Activated CD4-positive, alpha-beta T cell treated with anti-CD3 and anti-CD28 coated beads, Interleukin-2, amount 50 U/mL, for 16 hours (primary cell): ENCODE results near the gene ADAMTS2.
A peak's percentile ranks its signal among the peaks of the same experiment; 100 is the strongest.

Experiments
- DNase-seq: peaks from one replicate; pipeline ENCODE4 v3.0.0-alpha.2; 2020

The ADAMTS2 gene

DNA sequence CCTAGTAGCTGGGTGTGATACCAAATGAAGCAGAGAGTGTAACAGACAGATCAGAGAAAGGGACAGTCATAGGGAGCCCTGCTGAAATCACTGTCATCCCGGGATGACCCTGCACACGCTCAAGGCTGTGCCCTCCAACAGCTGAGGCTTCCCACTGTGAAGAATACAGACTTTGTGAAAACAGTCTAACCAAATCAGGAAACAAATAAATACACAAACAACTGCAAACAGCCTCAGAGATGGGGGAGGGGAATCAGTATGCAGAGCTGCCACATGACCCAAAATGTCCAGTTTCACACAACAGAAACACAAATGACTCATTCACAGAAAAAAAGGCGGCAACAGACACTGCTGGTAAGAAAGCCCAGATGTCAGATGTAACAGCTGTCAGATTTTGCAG lies 101.9 kb downstream of the ADAMTS2 start:
- DNase-seq: peak; percentile 6

DNA sequence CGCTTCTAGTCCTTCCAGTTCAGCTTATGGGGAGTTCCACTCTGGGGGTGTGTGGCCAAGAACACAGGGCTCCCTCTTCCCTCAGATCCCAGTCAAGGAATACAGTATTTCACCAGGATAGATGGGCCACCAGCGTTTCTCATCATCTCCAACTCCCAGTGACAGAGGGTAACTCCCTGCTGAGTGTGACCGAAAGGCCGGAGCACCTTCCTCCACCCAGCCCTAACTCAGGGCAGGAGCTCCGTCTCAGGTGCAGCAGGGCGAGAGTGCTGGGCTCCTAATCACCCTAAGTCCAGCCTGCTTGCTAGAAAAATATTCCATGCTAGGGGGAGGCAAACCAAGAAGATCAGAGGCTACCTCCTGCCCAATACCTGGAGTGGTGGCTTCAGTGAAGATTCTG lies 102.6 kb downstream of the ADAMTS2 start:
- DNase-seq: no peak

DNA sequence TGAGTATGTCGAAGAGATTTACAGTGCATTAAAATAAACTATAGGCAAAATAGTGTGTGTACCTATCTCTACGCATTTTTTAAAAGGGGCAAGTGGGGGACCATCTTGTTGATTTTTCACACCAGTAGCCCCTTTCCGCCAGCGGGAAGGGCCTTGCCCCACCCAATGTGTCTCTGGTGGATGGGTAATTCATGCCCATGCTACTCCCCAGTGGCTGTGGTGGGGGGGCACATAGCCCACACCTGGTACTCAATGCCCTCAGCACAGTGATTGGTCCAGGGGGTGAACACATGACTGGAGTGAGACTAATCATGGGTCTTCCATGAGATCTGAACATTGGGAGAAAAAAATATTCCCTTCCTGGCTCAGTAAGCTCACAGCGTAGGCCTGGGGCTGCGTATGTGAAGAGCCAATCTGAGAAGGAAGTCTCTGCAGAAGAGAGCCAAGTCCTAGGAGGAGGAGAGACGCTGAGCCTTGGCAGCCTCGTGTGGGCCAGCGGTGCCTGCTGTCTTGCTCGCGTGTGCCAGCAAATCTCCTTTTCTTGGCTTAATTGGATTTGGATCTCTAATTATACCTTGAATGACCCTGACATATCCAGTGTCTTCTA lies 103.4 kb downstream of the ADAMTS2 start:
- DNase-seq: no peak

DNA sequence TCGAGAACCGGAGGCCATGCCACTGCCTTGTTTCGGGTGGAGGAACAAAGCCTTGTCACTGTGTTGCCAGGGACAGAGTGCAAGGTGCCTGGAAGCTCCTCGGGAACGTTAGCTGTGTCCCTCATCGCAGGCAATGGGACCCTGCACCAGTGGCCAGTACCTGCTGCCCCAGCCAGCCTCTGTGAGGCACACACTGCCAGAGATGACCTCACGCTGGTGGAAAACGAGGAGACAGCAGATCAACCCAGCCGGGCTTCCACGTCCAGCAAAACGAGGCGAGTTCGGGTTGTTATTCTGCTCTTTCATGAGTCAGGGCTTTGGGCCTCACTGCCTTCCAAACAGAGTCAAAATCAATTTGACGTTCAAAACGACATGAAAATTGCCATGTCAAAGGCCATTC lies 104.1 kb downstream of the ADAMTS2 start:
- no peak for DNase-seq

DNA sequence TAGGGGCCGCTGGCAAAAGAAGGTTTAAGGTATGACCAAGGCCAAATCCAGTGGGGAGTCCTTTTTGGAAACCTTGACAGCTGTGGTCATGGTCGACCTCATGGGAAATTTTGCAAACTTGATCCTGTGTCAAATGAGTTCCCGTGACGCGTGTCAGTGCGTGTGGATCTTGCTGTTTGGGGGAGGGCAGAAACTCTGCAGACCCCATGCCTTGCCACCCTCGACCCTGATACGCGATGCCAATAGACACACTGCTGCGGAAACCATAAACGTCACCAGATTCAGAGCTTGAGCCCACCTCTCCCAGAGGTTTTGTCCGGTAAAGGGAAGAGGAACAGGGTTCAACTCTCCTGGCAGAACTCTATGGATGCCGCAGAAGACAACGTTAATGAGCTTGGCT lies 104.7 kb downstream of the ADAMTS2 start:
- no peak for DNase-seq

DNA sequence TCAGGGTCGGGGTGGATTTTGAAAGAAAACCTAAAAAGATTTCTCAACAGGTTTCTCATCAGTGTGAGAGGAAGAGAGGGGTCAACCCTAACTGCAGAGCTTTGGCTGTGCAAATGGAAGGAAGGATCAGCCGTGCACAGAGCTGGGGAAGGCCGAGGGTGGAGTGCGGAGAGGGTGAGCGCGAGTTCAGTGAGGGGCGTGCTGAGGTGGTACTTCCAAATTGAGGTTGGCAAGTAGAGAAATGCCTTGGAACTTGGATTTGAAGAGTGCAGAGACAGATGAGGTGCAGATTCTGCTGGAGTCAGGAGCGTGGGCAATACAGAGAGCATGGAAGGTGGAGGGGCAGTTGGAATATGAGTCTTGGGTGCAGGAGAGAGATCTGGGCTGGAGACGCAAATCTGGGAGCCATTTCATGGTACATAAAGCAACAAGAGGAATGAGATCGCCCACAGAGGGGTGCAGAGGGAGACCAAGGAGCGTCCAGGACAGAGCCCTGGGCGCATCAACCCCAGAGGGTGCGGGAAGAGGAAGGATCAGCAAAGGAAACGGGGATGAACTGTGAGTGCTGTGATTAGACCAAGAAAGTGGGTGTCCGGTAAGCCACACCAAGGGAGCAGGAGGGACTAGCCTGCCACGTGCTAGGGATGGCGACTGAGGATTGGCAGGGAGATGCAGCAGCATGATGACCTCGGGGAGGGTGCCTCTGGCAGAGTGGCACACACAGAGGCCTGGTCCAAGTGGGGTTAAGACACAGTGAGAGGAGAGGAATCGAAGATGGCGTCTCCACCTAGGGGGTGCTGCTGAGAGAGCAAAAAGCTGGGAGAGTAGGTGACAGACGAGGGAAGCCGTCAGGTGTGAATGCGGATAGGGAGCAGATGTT lies 105.8 kb downstream of the ADAMTS2 start:
- DNase-seq: no peak

DNA sequence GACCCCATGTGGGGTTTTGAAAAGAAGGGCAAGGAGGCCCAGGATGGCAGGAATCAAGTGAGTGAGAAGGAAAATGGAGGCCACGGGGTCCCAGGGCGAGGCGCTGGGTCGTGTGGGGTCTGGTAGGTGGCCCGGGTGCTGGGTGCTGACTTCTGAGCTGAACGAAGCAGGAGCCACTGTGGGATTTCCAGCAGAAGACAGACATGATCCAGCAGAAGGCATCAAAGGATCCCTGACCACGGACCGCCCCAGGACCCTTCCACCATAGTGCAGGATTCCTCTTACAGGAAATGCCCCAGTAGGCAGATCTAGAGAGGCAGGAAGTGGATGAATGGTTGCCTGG lies 106.7 kb downstream of the ADAMTS2 start:
- no peak for DNase-seq

DNA sequence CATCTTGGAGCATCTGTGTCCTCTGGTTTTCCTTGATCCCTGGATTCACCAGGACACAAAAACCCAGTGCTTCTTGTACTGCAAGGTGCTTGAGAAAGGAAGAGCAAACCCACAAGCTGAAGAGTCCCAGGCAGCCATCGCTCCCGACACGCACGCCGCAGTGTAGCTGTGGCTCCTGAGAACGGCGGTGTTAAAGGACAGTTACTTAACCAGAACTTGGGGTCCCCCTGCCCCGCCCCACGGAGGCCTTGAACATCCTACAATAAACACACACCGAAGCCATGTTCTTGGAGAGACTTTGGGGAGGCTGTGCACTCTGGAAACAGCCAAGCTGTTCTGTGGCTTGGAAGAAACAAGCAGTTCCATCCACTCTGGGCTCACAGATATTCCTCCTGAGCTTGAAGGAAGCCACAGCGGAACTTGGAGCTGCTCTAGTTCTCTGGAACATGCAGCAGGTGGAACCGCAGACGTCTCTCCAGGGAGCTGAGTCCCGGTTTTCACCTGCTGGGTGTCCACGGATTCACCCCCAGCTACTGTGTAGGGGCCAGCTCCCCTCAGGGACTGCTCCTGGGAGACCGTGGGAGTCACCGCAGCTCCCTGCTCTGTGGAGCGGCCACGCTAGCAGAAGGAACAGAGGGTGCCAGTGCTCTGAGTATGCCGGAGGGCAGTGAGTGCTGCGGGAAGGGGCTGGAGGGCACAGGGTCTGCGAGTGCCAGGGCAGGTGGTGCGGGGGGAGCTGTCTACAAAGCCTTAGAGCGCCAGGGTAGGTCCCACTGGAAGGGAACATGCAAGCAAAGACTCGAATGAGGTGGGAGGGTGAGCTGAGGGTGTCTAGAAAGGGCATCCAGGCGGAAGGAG lies 107.3 kb downstream of the ADAMTS2 start:
- no peak for DNase-seq

DNA sequence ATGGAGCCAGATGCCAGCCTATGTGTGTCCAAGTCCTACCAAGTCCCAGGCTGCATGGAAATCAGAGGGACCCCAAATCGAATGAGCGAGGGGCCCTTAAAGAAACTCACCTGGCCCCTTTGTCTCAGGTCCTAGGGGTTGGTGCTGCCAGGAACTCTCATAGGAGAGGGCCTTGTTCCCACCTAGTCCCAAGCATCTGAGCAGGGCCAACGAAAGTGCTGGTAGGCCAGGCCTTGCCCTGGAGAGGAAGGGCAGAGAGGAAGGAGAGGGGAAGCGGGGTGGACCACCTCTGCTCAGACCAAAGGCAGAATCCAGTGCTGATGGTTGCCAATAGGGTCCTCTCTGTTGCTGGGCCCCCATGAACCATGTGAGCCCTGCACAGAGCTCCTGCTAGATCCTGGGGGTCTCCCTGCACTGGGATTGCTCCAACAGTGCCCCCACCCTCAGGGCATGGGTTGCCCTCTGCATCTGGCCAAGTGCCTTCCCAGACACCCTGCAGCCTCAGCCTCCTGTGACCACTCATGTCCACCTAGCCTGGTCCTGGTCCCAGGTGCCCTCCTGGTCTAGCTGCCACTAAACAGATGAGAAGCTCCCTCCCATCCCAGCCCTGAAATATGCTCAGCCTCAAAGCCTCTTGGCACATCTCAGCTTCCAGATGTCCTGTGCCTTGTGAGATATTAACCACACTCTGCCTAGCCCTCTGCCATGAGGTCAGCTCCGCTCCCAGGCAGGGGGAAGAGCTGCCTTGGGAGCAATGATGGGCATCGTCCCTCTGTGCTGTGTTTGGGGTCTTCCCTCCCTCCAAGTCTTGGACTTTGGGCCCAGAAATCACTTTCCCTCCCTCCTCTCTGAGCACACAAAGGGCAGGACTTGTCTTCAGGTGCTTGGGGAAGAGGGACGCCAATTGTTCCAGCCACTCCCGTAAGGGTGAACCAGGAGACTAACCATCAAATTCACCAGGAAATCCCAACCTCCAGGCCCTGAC lies 109.6 kb downstream of the ADAMTS2 start:
- DNase-seq: no peak

DNA sequence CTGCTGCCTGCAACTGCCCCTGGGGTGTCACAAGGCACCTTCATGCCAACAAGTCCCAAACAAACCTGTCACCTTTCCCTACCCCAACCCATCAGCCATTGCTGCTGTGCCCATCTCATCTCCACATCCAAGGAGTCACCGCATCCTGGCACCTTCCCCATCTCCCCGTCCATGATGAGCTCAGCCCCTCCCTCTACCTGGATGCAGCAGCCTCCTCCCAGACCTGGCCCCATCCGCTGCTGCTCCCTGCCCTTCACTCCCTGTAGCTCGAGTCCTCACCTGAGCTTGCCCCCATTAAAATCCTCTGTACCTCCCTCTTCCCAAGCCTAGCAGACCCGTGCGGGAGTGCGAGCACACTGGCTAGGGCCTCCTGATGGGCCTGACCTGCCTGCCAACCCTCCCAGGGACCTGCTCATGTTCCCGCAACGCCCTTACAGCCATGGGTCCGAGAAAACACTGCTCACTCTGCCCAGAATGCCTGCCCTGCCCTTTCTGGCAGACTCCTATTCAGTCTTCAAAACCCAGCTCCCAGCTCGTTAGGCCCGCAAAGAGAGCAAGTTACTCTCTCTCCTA lies 110.6 kb downstream of the ADAMTS2 start:
- no peak for DNase-seq

DNA sequence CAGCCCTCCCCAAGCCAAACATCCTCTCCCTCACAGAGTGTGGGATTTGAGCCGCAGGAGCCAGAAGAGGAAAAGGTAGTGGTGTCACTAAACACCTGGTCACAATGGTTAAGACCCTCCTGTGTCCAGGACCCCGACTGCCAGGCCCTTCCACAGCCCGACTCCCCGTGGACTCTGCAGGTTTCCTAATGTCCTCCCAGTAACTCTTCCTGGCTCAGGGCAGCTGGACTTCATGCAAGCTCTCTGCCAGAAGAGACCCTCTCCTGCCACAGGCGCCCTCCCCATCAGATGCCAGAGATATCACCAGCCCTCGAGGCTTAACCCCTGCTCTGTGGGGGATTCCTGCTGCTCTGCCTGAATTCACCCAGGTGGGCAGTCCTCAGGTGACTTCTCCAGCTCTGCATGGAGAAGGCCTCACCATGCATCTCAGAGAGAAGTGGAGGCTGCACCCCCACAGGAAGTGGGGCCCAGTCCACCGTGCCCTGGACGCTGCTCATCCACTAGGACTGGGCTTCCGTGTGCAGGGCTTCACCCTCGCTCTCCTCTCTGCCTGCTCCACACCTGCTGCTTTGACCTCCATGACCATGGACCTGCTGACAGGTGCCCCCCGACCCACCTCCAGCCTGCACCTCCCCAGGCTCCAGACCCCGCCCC lies 111.2 kb downstream of the ADAMTS2 start:
- no peak for DNase-seq

DNA sequence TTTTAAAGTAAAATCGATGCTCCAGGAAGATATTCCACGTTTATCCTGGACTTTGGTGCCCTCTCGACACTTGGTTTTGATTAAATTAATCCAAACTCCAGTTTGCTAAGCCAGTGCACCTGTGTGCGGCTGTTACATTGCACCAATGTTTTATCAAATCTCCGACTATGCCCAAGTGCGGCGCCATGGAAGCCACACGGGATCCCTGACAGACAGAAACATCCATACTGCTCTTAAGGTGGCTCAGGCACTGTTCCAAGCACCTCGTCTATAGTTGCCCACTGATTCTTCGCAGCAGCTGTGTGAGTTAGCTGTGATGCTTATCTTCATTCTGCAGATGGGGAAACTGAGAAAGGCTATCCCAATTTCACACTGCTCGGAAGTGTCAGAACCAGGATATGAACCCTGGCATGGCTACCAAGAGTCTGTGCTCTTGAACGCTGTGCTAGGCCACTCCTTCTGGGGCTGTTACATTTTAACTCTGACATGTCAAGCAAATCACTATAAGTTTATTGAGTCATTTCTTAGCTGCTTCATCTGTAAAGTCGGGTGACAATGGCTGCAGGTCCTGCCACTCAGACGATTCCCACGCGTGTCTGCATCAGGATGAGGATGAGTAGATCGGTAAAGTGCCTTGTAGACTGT lies 113.0 kb downstream of the ADAMTS2 start:
- DNase-seq: no peak

DNA sequence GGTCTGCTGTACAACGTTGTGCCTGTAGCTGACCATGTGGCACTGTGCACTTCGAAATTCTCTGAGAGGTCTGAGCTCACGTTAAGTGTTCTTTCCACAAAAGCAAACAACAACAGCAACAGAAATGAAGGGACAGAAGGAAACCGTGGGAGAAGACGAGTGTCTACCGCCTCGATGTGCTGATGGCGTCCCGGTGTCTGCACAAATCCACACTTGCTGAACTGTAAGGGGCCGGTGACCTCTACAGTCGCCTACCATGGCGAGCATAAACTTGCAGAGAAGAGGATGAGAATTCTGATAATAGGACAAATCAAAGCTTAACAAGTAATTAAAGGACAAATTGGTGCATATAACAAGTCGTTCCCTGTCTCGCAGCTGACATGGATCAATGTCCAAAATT lies 114.0 kb downstream of the ADAMTS2 start:
- no peak for DNase-seq

DNA sequence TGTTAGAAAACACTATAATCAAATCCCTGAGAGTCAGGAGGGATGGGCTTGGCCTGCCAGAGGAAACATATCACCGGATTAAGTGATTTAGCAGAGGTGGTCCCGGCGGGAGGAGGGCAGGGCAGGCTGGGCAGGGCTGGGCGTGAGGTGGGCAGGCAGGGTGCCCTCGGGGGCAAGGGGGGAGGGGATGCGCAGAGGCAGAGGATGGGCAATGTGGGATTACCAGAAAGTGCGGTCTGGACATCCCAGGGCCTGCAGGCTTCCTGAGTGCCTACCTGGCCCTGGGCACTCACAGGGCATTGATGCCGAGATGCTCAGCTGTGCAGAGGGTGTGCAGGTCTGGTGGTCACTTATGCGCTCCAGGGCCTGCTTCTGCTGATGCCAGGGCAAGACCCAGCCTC lies 115.2 kb downstream of the ADAMTS2 start:
- no peak for DNase-seq

DNA sequence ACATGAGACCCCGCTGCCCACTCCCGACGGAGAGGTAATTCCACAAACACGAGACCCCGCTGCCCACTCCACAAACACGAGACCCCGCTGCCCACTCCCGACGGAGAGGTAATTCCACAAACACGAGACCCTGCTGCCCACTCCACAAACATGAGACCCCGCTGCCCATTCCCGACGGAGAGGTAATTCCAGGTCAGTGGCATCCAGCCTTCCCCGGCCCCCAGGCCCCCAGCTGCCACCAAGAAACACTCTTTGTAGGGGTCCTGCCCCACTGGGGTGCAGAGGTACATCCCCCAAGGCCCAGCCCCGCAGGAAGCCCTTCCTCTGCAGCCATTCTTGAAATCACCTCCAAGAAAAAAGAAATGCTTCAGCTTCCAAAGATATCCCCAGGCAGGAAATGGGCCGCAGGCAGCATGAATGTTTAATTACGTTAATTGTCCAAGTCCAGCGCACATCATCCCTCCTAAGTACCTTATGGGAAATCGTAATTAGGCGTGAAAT lies 115.9 kb downstream of the ADAMTS2 start:
- DNase-seq: no peak

DNA sequence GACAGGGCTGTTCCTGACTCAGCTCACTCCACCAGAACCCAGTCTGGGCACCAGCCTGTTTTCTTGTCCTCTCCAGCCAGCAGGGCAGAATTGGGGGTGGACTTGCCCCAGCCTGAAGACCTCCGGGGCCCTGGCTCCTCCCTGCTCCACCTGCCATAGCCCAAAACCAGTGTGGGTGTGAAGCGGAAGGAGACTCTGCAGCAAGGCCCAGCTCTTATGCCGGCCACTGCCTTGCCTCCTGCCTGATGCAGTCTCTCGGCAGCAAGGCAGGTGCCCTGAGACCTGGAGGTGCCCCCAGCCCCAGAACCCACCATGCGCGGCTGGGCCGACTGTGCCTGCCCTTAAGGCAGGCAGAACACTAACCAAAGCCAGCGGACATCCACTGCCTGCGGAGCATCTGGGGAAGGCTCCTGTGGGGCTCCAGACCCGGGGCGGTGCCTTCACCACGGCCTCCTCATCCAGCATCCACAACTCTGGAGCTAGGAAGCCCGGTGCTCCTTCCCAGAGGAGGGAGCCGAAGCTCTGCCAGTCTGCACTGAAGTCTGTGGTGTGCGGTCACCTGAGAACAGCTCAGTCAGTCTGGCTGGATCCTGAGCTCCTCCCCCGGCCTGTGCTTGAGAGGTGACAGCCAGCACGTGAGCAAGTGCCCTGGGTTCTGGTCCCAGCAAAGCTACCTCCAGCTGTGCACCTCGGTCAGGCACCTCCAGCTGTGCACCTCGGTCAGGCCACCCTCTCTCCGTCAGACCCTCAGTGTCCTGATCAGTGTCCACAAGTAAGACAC lies 116.7 kb downstream of the ADAMTS2 start:
- DNase-seq: no peak

DNA sequence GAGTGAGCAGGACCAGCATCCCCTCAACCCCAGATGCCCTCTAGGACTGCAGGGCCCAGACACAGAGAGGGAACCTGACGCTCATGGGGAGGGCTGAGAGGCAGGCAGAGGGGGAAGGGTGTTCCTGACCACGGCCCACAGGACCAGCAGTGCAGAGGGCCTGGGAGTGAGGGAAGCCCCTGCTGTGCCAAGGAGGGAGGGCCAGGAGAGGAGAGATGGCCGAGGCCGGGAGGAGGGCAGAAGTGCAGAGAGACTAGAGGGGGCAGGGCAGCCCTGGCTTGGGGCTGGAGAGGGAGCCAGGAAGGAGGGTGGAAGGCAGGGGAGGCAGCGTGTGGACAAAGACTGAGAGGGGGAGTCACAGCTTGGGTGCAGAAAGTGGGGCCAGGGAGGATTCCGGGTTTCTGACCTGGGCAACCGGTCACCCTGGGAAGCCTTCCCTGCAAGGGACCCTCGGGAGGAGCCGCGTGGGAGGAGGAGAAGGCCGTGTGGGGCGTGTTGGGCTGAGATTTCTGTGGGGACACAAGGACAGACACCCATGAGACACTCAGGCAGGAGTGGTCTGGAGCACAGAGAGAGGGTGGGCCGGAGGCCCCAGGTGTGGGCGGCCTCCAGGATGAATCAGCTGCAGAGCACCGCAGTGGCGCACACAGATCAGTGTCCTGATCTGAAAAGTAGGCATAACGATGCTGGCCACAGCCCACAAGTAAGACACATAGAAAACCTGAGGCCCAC lies 117.5 kb downstream of the ADAMTS2 start:
- no peak for DNase-seq

DNA sequence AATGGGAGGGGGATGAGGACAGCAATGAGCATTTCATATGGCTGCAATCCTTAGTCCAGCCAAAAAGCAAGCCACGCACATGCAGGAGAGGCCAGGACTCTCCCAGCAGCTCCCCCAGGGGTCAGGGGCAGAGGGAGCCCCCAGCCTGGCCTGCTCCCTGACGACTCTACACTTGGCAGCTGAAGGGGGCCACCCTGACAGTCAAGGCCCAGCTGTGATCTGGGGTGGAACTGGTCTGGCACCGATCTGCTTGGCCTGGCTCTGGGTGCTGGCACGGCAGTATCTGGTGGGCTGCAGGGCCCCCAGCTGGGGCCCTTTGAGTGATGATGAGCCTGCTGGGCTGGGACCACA lies 118.1 kb downstream of the ADAMTS2 start:
- DNase-seq: no peak

DNA sequence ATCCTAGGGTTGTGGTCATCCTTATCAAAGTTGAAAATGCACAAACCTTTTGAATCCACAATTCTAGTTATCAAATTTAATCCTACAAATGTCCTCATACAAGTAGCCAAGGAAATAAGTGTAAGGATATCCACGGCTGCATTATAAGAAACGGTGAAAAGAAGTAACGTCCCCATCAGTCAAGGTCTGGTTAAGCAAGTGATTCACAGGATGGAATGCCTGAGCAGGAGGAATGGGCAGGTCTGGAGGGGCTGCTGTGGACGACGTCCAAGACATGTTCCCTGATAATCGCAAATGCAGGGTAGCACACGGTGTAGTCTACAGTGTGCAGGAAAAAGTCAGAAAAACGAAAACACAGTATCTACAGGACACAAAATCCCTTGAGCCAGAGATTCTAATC lies 118.6 kb downstream of the ADAMTS2 start:
- DNase-seq: no peak
